ELR (cell line): ENCODE measurements around the gene CABP4.
"Not testable (repeated sequence)": the region's sequence is repeated elsewhere in the genome, so short reads cannot be mapped to it uniquely, and the experiment has no call there.

Experiments used
- DNase-seq: peaks from one replicate; pipeline ENCODE4 v3.0.0-alpha.2; 2015; ENCODE audit warnings: low read depth

Gene CABP4

DNA sequence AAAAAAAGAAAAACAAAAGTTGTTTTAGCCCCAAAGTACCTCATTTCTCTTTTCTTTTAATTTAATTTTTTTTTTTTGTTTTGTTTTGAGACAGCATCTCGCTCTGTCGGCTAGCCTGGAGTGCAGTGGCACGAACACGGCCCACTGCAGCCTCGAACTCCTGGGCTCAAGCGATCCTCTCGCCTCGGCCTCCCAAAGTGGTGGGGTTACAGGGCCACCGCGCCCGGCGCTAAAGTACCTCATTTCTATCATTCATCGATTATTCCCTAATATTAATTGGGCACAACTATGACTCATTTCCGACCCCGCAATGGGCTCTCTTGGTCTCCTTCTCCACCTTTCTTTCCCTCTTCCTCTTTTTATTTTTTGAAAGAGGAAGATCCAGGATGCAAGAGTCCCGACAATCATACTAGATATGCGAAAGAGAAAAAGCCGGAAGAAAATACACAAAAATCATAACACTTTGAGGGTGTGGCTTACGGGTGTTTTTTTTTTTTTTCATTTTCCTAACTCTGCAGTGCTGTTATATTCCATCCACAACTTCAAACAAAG lies 27.2 kb downstream of the CABP4 start:
- DNase-seq = no peak

- peak; percentile 98 for DNase-seq
Measured at GRCh38 chr11:67482827-67483798, 28.0 kb downstream of the CABP4 start, which contains the start of gene AIP. Gene AIP (plus strand): TSS chr11:67483026. CDS start chr11:67483159, 133 bp downstream.

- DNase-seq = no peak
Measured at GRCh38 chr11:67483831-67484665, 28.9 kb downstream of the CABP4 start.

DNA sequence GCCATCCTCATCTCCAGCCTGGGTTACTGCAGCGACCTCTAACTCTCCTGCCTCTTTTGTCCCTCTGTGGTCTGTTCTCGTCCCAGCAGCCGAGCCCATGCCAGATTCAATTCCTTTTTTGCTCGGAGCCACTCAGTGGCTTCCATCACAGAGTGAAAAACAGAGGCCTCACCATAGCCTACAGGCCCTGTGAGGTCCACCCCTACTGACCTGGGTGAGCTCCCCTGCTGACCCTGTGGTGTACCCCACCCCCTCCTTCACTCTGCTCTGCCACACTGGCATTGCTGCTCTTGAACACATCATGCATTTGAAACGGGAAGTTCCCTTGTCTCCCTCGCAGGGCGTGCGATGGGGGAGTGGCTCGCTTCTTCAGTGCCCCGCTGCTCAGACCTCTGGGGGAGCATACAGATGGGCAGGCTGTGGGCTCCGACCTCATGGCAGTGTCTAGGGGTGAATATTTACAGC lies 29.7 kb downstream of the CABP4 start:
- no peak for DNase-seq

- not testable (repeated sequence) for DNase-seq
Measured at GRCh38 chr11:67485873-67486361, 30.8 kb downstream of the CABP4 start.

DNA sequence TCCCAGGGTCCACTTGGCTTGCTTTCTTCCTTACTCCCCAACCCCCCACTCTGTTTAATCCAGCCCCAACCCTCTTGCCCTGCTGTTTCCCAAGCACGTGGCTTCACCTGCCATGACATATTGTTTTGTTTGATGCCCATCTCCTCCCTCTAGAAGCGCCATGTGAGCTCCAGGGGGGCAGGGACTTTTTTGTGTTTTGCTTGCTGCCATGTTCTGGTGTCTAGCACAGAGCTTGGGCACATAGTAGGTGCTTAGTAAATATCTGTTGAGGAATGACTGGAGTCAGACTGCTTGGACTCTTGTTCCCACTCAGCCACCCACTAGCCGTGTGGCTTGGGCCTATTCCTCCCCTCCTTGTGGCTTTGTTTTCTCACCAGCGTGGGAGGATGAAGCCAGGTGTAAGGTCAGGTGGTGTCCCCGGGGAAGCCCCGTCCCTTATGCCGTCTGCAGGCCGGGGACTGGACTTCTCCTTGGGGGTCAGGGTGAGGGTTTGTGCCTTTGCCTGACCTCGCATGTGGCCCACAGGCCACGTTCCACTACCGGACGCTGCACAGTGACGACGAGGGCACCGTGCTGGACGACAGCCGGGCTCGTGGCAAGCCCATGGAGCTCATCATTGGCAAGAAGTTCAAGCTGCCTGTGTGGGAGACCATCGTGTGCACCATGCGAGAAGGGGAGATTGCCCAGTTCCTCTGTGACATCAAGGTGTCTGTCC lies 31.5 kb downstream of the CABP4 start:
- no peak for DNase-seq

DNA sequence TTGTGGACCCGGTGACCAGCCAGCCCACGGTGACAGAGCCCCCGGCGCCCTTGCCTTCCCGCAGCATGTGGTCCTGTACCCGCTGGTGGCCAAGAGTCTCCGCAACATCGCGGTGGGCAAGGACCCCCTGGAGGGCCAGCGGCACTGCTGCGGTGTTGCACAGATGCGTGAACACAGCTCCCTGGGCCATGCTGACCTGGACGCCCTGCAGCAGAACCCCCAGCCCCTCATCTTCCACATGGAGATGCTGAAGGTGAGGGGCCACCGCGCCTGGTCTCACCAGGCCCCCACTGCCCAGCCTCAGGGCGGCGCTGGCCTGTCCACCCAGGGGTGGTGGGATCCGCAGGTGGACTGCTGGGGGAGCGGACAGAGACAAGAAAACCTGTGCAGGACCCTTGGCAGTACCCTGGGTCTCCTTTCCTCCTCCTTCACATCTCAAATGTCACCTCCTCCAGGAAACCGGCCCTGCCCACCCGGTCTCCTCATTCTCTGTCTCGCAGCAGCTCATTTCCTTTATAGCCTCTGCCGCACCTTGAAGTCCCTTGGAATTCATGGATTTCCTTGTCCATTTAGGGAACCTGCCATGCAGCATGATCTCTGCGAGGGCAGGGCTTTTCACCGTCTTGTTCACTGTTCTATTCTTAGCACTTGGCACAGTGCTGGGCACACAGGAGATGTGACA lies 34.2 kb downstream of the CABP4 start:
- DNase-seq = no peak

GRCh38 chr11:67489885-67490726 lies 35.0 kb downstream of the CABP4 start:
- DNase-seq = no peak

- no peak for DNase-seq
Measured at GRCh38 chr11:67490727-67491065, 35.5 kb downstream of the CABP4 start.

GRCh38 chr11:67491276-67492068 lies 36.3 kb downstream of the CABP4 start:
- DNase-seq = no peak

DNA sequence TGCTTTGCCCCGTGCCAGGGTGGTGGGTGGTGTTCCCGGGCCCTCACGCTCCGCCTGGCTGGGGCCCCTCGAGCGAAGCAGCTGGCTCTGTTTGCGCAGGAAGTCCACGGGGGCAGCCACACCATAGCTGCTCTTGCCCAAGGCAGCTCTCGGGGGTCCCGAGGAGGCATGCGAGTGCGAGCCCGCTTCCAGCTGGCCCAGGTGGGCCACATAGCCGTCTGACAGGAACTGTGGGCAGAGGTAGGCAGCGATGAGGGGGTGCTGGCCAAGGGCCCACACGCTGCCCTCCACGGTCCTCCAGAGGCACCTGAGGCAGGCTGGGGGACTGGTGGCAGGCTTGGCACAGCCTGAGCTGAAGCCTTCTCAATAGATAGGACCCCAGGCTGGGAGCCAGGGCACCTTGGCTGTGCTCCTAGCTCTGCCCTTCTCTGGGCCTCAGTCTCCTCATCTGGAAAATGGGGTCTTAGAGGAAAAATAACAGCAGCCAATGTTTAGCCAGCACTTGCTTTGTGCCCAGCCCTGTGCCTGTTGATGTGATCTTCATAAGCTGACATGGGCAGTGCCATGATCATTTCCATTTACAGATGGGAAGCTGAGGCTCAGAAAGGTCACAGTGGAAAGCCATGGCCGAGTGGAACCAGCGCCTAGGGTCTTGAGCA lies 37.0 kb downstream of the CABP4 start:
- no peak for DNase-seq

- no peak for DNase-seq
Measured at GRCh38 chr11:67492801-67493547, 37.8 kb downstream of the CABP4 start.

DNA sequence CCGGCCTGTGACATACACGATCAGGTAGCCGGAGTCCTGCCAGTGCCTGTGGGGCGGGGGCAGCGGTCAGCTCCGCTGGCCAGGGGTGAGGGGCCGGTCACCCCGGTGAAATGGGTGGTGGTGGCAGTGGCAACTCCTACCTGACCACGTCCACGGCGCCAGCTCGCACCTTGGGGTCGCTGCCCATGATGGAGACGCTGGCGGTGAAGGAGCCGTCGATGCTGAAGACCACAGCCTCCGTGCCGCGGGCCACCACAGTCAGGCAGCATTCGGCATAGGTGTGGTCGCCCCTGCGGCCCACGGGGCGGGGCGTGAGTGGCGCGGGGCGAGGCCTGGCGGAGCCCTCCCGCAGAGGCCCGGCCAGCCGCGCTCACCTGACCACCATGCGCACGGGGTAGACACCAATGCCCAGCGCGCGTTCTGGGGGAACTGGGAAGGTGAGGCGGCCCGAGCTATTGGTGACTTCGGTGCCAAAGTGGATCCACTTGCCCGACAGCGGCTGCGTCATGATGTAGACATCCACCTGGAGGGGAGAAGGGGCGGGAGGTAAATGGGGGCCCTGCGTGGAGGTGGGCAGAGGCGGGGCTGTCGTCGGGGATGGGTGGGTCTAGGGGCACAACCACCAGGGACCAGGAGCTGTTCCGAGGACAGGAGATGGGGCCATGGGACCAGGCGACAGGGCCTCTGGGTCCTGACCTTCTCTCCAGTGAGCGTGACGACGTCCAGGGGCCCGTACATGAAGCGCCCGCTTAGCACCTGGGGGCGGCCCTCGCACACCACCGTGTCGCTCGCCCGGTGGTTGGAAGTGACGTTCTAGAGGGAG lies 38.6 kb downstream of the CABP4 start:
- DNase-seq = no peak

- no peak for DNase-seq
Measured at GRCh38 chr11:67494371-67495233, 39.4 kb downstream of the CABP4 start.

DNA sequence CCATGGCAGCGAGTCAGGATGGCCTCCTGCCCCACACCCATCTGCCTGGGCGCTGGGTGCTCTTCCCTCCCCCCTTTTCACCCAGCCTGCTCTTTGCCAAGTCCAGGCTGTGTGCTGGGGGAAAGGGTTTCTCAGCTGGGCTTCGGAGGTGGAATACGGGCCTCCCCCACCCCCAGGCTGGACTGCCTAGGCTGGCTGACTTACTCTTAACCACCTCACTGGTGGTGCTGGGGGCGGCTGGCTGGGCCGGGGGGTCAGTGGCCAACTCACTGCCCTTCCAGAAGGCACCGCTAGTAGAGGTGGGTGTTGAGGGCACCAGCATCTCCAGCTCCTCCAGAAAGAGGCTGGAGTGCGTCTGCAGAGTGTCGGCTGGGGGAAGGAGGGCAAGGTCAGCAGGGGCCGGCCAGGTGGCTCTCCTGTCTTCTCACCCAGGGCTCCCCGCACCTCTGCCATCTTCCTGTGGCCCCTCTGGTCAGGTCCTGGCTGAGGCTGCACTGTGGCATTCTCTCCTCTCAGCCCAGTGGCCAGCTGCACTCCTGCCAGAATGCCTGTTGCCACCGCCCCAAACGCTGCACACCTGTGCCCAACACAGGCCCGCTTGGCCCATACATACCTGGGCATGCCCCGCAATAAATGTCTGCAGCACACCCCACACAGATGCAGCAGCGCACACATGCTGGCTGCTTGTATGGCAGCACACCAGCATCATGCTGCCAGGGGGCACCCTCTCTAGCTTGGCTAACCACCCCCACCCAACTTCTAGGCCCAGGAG lies 40.3 kb downstream of the CABP4 start:
- no peak for DNase-seq
